Activated CD4-positive, alpha-beta T cell treated with anti-CD3 and anti-CD28 coated beads for 24 hours (primary cell): ENCODE data around the gene CHRNA4.
"Not testable (repeated sequence)": the region's sequence is repeated elsewhere in the genome, so short reads cannot be mapped to it uniquely, and the experiment has no call there.

Experiments
- DNase-seq, 2 donors: peaks; one replicate each; pipeline ENCODE4 v3.0.0-alpha.2; 2020; ENCODE audit warnings: low read depth in 2 of 2

The CHRNA4 gene

DNA sequence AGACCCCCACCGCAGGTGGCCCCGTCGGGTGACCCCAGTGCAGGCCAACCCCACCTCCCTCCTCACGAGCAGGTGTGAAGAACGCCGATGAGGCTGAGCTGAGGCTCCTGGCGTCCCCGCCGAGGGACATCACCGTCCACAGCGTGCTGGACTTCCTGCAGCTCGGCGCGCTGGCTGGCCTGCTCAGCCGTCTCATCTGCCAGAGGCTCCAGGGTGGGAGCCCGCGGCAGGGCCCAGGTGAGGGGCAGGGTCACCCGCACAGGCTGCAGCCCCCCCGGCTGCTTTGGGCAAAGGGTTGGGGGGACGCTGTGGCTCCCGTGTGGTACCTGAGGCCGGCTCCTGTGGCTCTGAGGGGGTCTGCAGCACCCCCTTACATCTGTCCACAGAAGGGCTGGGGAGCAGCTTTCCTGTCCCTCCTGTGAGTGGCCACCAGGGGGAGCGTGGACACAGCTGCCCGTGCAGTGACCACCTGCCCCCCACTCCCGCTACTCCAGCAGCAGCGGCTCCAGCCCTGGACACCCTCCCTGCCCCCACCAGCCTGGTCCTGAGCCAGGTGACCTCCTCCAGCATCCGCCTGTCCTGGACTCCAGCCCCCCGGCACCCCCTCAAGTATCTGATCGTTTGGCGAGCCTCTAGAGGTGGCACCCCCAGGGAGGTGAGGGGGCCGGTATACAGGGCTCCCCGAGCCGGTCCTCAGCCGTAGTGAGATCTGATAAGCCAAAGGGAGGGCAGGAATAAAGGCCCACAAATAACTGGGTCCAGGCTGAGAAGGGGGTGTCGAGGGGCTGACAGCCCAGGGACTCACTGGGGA is 51.7 kb downstream of the CHRNA4 start:
- DNase-seq: peak in 1 of 2 donors; percentile 12

DNA sequence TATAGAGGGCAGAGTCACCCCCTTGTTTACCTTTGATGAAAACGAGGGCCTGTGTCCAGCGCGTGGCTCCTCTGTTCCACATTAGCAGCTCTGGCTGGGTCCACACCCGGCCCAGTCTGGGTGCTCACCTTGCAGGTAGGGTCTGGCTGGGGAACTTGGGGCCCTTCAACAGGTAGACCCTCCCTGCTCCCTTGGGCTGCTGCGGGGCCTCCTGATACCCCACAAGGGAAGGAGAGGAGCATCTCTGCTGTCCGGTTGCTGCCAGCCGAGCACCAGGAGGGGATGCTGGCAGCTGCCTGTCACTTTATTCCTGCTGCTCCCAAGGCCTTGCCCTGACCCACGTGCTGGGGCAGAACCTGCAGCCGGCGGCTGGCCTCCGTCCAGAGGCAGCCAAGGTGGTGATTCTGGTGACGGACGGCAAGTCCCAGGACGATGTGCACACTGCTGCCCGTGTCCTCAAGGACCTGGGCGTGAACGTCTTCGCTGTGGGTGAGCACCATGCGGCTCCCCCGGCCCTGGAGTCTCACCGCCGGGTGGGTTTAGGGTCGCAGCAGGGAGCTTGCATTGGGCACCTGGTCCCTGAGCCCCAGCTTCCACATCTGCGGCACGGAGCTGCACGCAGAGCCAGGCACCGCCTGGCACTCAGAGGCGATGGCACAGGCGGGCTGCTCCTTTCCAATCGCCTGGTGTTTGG is 52.8 kb downstream of the CHRNA4 start:
- DNase-seq: no peak

DNA sequence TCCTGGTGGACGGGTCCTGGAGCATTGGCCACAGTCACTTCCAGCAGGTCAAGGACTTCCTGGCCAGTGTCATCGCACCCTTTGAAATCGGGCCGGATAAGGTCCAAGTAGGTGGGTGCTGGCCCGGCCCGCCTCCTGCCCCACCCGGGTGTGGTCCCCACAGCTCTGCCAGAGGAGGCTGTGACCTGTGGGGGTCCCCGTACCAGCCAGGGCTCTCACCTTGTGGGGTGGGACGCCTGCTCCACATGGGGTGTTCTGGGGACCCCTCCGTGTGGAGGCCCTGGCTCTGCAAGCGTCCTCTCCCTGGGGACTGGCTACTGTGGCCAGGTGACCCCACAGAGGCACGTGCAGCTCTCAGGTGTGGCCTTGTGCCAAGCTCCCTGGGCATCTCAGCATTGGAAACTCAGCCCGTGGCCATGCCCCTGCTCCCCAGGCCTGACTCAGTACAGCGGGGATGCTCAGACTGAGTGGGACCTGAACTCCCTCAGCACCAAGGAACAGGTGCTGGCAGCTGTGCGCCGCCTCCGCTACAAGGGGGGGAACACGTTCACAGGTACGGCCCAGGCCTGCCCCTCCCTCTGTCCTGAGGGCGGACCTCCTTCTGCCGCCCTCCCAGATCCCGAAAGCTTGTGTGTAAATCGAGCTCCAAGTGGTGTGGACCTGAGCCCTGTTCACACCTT is 53.5 kb downstream of the CHRNA4 start:
- DNase-seq: no peak

DNA sequence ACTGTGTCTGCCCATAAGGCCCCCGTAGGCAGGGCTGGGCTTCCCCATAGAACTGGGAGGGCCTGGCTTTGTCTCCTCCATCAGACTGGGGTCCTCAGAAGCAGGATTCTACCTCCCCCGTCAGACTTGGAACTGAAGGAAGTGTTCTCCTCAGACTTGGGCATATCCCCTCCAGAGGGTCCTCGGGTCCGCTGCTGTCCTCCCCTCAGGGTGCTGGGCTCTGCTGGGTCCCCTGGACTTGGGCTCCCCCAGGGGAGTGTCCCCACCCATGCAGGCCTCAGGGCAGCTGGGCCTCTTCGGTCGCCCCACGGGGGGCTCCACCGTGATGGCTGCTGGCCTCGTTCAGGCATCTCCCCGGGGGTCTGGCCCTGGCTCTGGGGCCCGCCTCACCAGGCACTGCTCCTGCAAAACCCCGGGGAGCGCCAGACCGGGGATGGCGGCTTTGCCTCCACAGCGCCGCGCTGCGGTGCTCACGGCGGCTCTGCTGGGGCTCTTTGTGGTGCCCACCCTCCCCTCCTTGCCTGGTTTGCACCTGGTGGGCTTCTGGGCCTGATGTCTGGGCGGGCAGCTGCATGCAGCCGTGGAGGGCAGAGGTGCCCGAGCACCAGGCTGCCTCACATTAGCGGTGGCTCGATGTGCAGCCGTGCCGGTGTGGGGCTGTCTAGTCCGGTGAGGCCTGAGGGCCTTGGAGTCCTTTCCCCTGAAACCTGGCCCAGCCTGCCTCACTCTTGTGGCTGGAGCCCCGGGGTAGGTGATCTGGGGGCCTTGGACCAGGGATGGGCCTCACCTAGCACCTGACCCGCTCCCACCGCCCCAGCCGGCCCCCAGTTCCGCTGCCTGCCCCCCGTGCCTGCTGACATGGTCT is 54.2 kb downstream of the CHRNA4 start:
- DNase-seq: no peak

DNA sequence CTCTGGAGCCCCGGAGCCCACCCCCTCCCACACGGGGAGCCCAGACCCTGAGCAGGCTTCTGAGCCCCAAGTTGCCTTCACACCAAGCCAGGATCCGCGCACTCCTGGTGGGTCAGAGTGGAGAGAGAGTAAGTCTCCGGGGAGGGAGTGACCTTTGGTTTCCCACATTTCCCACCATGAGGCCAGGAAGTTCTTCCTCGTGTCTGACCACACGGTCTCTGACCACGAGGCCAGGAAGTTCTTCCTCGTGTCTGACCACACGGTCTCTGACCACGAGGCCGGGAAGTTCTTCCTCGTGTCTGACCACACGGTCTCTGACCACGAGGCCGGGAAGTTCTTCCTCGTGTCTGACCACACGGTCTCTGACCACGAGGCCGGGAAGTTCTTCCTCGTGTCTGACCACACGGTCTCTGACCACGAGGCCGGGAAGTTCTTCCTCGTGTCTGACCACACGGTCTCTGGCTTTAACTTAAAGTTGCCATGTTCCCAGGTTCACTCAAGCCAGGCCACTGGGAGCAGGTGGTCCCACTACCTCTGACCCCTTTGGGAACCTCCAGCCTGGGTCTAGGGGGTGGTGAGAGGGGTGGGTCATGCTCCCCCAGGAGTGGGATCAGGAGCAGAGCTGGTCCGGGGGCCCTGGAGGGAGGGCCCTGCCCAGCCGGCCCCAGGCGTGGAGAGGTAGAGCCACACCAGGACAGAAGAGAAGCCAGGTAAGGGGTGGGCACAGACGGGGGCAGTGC is 55.0 kb downstream of the CHRNA4 start:
- DNase-seq: not testable (repeated sequence)

DNA sequence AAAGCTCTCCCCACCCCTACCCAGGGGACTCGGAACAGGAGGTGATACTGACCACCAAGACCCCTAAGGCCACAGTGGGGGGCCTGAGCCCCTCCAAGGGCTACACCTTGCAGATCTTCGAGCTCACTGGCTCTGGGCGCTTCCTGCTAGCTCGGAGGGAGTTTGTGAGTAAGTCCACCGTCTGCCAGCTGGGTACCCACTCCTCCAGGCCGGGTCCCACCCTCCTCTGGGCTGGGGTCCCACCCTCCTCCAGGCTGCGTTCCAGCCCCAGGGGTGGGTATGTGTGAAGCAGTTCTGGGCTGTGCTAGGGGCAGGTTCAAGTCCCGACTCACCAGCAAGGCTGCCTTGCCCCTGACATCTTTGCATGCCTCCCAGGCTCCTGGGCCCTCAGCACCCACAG is 55.8 kb downstream of the CHRNA4 start:
- DNase-seq: no peak

DNA sequence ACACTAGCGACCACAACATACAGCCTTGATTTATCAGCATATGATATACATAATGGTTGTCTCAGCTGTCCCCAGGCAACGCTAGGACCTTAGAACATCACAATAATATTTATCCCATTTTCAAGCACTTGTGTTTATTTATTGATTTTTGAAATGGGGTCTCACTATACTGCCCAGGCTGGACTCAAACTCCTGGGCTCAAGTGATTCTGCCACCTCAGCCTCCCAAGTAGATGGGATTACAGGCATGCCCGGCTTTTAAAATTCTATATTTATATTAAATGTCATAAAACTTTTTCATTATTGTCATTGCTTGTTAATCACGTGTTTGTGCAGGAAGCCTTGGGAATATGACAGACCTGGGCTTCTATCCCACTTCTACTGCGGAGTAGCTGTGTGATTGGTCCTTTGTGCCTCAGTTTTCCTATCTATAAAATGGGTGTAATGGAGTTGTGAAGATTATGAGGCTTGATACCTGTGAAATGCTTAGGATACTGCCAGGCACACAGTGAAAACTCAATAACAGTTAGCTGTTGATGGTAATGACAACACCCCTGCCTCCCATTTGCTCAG is 58.0 kb downstream of the CHRNA4 start:
- DNase-seq: no peak

DNA sequence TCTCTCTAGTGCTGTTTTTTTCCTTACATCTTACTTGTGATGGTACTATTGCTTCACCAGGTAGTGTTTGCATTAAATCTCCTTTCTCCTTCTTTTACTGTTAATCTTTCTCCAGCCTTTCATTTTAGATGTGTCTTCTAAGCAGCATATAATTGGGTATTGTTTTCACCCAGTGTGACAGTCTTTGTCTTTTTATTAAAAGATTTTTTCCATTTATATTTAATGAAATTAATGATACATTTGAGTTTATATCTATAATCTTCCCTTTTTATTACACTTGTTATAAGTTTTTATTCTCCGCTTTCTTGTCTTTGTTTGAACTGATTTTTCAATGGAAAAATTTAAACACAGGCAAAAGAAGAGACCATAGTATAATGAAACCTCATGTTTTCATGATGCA is 59.5 kb downstream of the CHRNA4 start:
- DNase-seq: no peak

DNA sequence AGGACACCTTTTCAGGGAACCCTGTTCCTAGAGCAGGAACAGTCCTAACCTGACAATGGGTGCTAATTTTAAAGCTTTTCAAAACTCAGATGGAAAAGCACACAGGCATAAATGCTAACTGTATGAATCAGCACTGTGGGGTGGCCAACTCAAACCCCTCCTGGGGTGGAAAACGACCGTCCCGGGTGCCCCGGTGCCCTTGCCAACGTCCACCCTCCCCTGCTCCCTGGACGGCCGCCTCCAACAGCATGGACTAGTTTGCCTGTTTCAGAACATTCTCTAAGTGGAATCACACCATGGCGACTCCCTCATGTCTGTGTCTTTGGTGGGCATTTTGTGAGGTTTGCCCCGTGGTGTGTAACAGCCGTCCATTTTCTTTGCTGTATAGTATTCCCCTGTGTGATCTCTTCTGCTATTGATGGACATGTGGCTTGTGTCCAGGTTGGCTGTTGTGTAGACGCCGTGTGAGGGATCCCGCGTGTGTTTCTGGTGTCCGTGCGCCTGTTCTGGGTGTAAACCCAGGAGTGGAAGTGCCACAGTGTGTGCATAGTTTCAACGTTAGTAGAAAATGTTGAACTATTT is 62.3 kb downstream of the CHRNA4 start:
- DNase-seq: no peak

DNA sequence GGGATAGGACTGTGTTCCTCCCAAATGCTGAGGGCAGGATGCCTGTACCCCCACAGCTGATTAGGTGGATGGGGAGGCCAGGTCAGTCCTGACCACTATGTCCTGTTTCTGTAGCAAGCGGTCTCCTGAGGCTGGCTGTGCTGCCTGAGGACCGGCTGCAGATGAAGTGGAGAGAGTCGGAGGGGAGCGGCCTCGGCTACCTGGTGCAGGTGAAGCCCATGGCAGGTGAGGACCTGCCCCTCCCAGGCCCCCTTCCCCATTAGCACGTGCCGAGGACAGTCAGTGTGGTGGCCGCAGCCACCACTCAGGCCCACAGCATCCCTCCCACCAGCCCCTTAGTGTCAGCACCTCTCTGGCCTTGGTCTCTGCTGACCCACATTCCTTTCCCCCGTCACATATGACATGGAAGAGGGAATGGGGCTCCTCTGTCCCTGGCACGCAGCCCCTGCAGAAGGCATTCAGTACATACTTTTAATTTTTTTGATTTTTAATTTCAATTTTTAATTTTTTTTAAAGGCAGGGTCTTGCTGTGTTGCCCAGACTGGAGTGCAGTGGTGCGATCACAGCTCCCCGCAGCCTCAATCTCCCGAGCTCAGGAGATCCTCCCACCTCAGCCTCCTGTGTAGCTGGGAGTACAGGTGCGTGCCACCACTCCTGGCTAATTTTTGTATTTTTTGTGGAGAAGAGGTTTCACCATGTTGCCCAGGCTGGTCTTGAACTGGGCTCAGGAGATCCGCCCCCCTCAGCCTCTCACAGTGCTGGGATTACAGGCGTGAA is 63.2 kb downstream of the CHRNA4 start:
- DNase-seq: no peak

DNA sequence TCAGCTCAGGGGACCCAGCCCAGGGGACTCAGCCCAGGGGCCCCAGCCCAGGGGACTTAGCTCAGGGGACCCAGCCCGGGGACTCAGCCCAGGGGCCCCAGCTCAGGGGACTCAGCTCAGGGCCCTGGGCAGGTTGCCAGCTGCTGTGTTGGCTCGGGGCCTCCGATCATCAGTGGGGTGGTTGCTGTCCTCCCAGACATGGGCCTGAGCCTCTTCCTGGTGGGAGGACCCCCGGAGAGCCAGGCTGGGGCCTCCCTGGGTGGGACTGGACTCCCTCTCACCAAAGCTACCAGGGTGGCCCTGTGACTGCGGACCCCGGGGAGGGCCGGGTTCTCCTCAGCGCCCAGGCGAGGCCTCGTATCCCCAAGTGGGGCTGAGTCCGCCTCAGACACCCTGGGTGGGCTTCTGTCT is 63.8 kb downstream of the CHRNA4 start:
- DNase-seq: no peak

DNA sequence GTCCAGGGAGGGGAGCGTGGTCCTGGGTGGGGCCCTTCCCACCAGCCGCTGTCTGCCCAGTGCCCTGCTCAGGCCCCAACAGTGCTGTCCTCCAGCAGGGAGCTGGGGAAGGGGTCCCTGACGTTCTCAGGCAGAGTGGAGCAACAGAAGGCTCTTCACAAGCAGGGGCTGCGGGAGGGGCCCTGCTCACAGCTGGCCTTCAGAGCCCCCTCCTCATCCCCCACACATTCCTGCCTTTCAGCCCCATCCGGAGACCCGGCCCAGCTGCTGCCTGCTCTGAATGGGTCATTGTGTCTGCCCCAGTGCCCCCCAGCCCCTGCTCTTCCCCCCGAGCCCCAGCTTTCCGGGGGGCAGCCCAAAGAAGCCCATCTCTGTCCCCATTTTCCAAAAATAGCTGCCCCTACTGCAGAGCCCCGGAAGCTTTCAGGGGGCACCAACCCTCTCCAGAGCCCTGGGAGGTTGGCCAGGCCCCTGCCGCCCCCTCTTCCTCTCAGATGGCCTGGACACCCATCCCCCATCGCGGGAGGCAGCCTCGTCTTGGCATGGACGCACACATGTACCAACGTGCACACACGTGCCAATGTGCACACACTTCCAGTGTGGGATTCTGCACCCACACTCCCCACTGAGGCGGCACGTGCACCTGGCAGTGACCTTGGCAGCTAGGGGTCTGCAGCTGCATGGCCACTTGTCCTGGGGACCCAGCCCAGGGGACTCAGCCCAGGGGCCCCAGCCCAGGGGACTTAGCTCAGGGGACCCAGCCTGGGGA is 64.4 kb downstream of the CHRNA4 start:
- DNase-seq: no peak

DNA sequence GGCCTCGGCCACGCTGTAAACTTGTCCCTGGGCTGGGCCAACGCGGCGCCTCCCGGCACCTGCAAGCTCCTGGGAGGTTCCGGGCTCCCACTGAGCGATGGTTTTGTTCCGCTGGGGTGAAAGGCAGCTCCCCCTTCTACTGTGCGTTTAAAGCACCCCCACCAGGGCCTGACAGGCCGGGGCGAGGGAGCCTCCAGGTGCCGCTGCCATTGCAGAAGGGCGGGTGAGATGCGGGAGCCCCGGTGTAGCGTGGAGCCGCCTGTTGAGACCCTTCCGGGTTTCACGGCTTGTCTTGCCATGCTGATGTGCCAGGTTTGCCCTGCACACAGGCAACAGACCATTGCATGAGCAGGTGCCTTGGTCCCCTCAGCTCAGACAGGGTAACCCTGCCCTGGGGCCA is 65.3 kb downstream of the CHRNA4 start:
- no peak for DNase-seq

DNA sequence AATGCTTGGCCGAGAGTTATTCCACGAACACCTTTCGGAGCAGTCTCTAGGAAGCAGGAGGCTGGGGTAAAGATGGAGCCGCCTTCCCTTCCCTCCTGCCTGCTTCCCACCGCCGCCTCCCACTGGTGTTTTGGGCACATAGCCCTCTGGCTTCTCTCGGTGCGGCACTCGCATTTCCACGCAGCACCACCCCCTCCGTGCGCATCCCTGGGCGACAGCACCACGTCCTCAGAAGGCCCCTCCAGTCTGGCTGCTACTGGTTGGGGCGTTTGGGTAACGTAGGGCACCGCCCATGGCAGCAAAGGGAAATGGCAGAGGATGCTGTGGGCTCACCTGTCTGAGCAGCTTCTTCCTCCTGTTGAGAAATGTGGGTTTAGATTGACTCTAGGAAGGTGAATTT is 65.7 kb downstream of the CHRNA4 start:
- no peak for DNase-seq

DNA sequence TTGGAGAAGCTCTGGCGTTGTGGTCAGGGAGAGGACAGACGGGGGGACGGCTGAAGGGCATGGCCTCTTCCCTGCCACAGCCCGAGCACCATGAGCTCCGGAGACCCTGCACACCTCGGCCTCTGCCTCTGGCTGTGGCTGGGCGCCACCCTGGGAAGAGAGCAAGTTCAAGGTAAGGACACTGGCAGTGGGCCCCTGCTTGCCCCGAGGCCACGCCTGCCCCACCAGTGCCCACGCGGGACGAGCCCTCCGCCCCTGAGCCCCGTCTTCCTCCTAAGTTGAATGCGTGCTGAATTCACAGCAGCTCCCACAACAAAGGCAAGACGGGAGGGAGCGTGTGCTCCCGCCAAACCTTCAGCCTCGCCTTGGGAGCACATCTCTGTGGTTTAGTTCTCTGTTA is 66.1 kb downstream of the CHRNA4 start:
- no peak for DNase-seq

DNA sequence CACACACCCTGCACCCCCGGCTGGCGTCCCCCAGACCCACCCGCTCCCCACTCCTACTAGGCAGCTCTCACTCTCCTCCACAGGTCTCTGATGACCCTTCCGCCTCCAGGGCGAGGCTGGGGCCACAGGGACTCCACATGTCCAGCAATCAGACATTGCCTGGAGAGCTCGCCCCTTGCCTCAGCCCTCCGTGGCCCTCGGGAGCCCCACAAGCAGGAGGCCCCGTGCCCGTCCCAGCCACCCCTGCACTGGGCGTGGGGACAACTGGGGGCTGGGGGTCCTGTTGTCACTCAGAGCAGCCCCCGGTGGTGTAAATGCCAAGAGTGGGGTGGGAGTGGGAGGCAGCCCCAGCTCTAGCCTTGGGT is 66.6 kb downstream of the CHRNA4 start:
- DNase-seq: no peak

DNA sequence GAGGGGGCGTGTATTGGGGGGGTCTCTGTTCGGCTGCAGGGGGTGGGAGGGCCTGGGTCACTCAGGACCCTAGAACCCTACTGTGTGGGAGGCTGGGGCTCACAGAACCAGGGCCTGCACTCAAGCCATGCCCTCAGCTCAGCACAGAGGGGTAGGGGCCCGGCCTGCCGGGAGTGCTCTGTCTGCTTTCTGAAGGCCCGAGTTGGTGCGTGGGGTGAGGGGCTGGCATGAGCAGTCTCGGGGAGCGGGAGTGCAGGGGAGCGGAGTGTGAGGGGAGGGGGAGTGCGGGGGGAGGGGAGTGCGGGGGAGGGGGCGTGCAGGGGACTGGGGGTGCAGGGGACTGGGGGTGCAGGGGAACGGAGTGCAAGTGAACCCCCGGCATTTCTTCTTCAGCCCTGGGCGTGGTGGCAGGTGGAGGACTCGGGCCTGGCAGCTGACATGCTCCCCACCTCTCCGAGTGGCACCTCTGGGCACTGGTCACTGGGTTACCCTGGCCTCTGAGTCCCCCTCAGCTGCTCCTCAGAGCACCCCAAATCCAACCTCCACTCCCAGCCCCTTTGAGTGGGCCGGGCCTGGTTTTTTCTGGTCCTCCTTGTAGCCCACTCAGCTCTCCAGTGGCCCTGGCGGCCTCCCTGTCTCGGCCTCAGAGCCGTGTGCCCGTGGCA is 67.1 kb downstream of the CHRNA4 start:
- no peak for DNase-seq

DNA sequence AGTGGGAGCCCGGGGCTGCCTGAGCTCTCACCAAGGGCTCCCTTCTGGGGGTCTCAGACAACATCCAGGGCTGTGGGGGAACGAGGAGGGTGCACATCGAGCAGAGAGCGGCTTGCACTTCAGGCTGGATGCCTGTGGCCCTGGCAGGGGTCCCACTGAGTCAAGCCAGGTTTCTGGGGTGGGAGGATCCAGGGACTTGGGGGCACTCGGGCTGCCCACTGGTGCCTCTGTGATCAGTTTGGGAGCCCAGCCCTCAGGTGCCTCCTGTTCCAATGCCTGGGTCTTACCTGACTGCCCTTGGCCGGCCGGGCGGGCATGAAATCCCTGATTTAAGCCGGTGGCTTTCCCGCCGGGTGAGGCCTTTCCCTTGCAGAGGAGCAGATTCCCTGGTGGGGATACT is 67.7 kb downstream of the CHRNA4 start:
- DNase-seq: no peak
